ENCODE measurements around the gene TNS3. TPM values are rescaled to one million over a fixed set of nuclear protein-coding genes. Genes with fewer than 3 reads are reported as not detected.

The TNS3 gene
- total RNA-seq, 1 experiment from 2014 or later, result 135 TPM

GRCh38 chr7:47295606-47296005 lies 286.3 kb downstream of the TNS3 start:
- Mint-ChIP-seq H3K27ac (ENCODE audit: unreplicated experiment) (no peak overlapping the region), H3K4me1 (ENCODE audit: low read depth, unreplicated experiment) (peaks cover 24% of the 10 kb centered on the region), H3K4me3 (ENCODE audit: low read depth, unreplicated experiment) (no peak overlapping the region), H3K27me3 (ENCODE audit: unreplicated experiment) (no peaks in the 10 kb centered on the region), H3K9me3 (ENCODE audit: low read depth, unreplicated experiment) (no peaks in the 10 kb centered on the region), H3K36me3 (ENCODE audit: insufficient read depth, unreplicated experiment) (peaks cover 53% of the 10 kb centered on the region)
- CTCF ChIA-PET, result no interaction called here
- BruUV-seq (replicated peaks), result no TSS peak
- TF ChIP-seq CTCF (IDR thresholded peaks at IDR 0.05; ENCODE audit: unreplicated experiment), result no peak
- intact Hi-C loops (cut with micrococcal nuclease; ENCODE audit: unreplicated experiment), result no loop called here
- DNase-seq, result no peak

DNA sequence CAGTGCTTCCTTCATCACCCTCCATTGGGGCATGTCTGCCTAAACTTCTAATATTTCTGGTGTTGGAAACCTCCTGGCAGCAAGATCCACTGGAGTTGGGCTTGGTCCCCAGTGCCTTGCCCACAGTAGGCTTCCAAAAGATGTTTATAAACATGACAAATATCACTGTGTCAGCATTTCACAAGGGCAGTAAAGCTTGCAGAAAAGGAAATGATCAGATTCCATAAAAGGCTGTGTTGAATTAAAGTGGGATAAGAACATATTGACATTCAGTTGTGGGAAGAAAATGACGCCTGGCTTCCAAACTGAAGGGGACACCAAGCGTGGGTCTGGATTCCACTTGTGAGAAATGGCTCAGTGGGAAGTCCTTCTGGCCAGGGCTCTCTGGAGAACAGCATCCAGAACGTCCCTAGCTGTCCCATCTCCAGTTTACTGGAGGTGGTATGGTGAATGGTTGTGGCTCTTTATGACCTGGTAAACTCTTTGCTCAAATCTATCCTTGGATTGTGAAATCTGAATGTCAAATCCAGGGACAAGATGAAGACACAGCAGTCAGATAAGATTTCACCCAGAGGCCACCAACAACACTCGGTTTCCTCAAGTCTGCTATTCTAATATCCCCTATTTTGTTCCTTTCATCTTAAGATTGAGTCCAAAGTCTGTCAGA lies 287.2 kb downstream of the TNS3 start:
- intact Hi-C loops (cut with micrococcal nuclease; ENCODE audit: unreplicated experiment), result no loop called here

GRCh38 chr7:47293884-47294555 lies 287.9 kb downstream of the TNS3 start:
- Mint-ChIP-seq H3K4me3 (ENCODE audit: low read depth, unreplicated experiment) (no peak overlapping the region), H3K36me3 (ENCODE audit: insufficient read depth, unreplicated experiment) (peaks cover 51% of the 10 kb centered on the region), H3K9me3 (ENCODE audit: low read depth, unreplicated experiment) (peaks cover 2% of the 10 kb centered on the region), H3K27me3 (ENCODE audit: unreplicated experiment) (no peaks in the 10 kb centered on the region), H3K27ac (ENCODE audit: unreplicated experiment) (no peak overlapping the region), H3K4me1 (ENCODE audit: low read depth, unreplicated experiment) (peaks cover 32% of the 10 kb centered on the region)
- no peak for TF ChIP-seq CTCF (IDR thresholded peaks at IDR 0.05; ENCODE audit: unreplicated experiment)
- CTCF ChIA-PET, result interaction anchor here (1.2 kb wide), 2 partner anchors 28 to 87 kb away, joined by 3 to 4 read pairs; no protein-coding TSS in a partner anchor
- intact Hi-C loops (cut with micrococcal nuclease; ENCODE audit: unreplicated experiment), result no loop called here
- BruUV-seq (replicated peaks), result no TSS peak
- no peak for DNase-seq

More for the DNA sequence above, 287.2 kb downstream of the TNS3 start:
- H3K27ac Mint-ChIP-seq (ENCODE audit: unreplicated experiment), result no peak overlapping the region
- no peak for DNase-seq
- H3K27me3 Mint-ChIP-seq (ENCODE audit: unreplicated experiment), result no peaks in the 10 kb centered on the region
- TF ChIP-seq CTCF (IDR thresholded peaks at IDR 0.05; ENCODE audit: unreplicated experiment), result no peak
- peaks cover under 1% of the 10 kb centered on the region for H3K9me3 Mint-ChIP-seq (ENCODE audit: low read depth, unreplicated experiment)
- peaks cover 28% of the 10 kb centered on the region for H3K4me1 Mint-ChIP-seq (ENCODE audit: low read depth, unreplicated experiment)
- CTCF ChIA-PET, result no interaction called here
- peaks cover 51% of the 10 kb centered on the region for H3K36me3 Mint-ChIP-seq (ENCODE audit: insufficient read depth, unreplicated experiment)
- no TSS peak for BruUV-seq (replicated peaks)
- no peak overlapping the region for H3K4me3 Mint-ChIP-seq (ENCODE audit: low read depth, unreplicated experiment)

- CTCF ChIA-PET, result interaction anchor here (1.2 kb wide), 2 partner anchors 27 to 88 kb away, joined by 3 to 4 read pairs; no protein-coding TSS in a partner anchor
Measured at GRCh38 chr7:47292832-47293309, 289.0 kb downstream of the TNS3 start.

More at GRCh38 chr7:47292832-47293309, 289.0 kb downstream of the TNS3 start:
- TF ChIP-seq CTCF (IDR thresholded peaks at IDR 0.05; ENCODE audit: unreplicated experiment), result no peak
- intact Hi-C loops (cut with micrococcal nuclease; ENCODE audit: unreplicated experiment), result no loop called here
- H3K27me3 Mint-ChIP-seq (ENCODE audit: unreplicated experiment), result no peaks in the 10 kb centered on the region
- peaks cover 56% of the 10 kb centered on the region for H3K36me3 Mint-ChIP-seq (ENCODE audit: insufficient read depth, unreplicated experiment)
- BruUV-seq (replicated peaks), result no TSS peak
- peak overlapping the region; percentile 85 for H3K27ac Mint-ChIP-seq (ENCODE audit: unreplicated experiment)
- H3K9me3 Mint-ChIP-seq (ENCODE audit: low read depth, unreplicated experiment), result peaks cover 2% of the 10 kb centered on the region
- no peak overlapping the region for H3K4me3 Mint-ChIP-seq (ENCODE audit: low read depth, unreplicated experiment)
- H3K4me1 Mint-ChIP-seq (ENCODE audit: low read depth, unreplicated experiment), result peaks cover 32% of the 10 kb centered on the region
- DNase-seq, result no peak
